Measurements from ENCODE around the gene ZKSCAN5.

Gene ZKSCAN5
- total RNA-seq, result 26.1 reads per million, percentile 53 among the genes with 10 or more reads in this experiment

- DNase-seq, result peak; percentile 97
Measured at GRCh38 chr7:99504603-99505323, at the start of gene ZKSCAN5. ZKSCAN5 (plus strand) TSS chr7:99504662; CDS start chr7:99506045, 1,383 bp downstream.

- DNase-seq, result no peak
Measured at GRCh38 chr7:99455874-99456273, 48.6 kb upstream of the ZKSCAN5 start.

GRCh38 chr7:99456288-99456687 is 48.2 kb upstream of the ZKSCAN5 start:
- DNase-seq, result no peak

- DNase-seq, result no peak
Measured at GRCh38 chr7:99457050-99457649, 47.3 kb upstream of the ZKSCAN5 start.

- DNase-seq, result no peak
Measured at GRCh38 chr7:99457650-99458493, 46.6 kb upstream of the ZKSCAN5 start.

GRCh38 chr7:99459087-99459486 is 45.4 kb upstream of the ZKSCAN5 start:
- DNase-seq, result no peak

- no peak for DNase-seq
Measured at GRCh38 chr7:99460651-99461050, 43.8 kb upstream of the ZKSCAN5 start.

- no peak for DNase-seq
Measured at GRCh38 chr7:99461221-99461620, 43.2 kb upstream of the ZKSCAN5 start.

GRCh38 chr7:99465421-99465768 is 39.1 kb upstream of the ZKSCAN5 start:
- DNase-seq, result no peak

- DNase-seq, result no peak
Measured at GRCh38 chr7:99468336-99468918, 36.0 kb upstream of the ZKSCAN5 start.

GRCh38 chr7:99469381-99470065 is 34.9 kb upstream of the ZKSCAN5 start:
- DNase-seq, result no peak

GRCh38 chr7:99472561-99473314 is 31.7 kb upstream of the ZKSCAN5 start, which contains the start of gene ZNF789:
ZNF789 (plus strand) TSS chr7:99472890; CDS start chr7:99476457, 3,567 bp downstream.
- peak; percentile 99 for DNase-seq

- no peak for DNase-seq
Measured at GRCh38 chr7:99473315-99473596, 31.2 kb upstream of the ZKSCAN5 start.

GRCh38 chr7:99476107-99476506 is 28.4 kb upstream of the ZKSCAN5 start:
- DNase-seq, result no peak

GRCh38 chr7:99478464-99479440 is 25.7 kb upstream of the ZKSCAN5 start:
- DNase-seq, result no peak

- DNase-seq, result no peak
Measured at GRCh38 chr7:99485094-99485493, 19.4 kb upstream of the ZKSCAN5 start.

- DNase-seq, result no peak
Measured at GRCh38 chr7:99489235-99489634, 15.2 kb upstream of the ZKSCAN5 start.

GRCh38 chr7:99490878-99491277 is 13.6 kb upstream of the ZKSCAN5 start:
- no peak for DNase-seq

GRCh38 chr7:99493823-99494222 is 10.6 kb upstream of the ZKSCAN5 start:
- DNase-seq, result no peak

GRCh38 chr7:99497766-99498545 is 6.5 kb upstream of the ZKSCAN5 start:
- no peak for DNase-seq

Data from effector CD4-positive, alpha-beta T cell (primary cell).